NCI-H69 (cell line): Measurements from ENCODE around the gene MCRIP1.
"Not testable (repeated sequence)": the region's sequence is repeated elsewhere in the genome, so short reads cannot be mapped to it uniquely, and the experiment has no call there.

Experiments used
- DNase-seq: peaks from one replicate; lab custom pipeline; 2025; lab: John Stamatoyannopoulos, UW

The MCRIP1 gene

DNA sequence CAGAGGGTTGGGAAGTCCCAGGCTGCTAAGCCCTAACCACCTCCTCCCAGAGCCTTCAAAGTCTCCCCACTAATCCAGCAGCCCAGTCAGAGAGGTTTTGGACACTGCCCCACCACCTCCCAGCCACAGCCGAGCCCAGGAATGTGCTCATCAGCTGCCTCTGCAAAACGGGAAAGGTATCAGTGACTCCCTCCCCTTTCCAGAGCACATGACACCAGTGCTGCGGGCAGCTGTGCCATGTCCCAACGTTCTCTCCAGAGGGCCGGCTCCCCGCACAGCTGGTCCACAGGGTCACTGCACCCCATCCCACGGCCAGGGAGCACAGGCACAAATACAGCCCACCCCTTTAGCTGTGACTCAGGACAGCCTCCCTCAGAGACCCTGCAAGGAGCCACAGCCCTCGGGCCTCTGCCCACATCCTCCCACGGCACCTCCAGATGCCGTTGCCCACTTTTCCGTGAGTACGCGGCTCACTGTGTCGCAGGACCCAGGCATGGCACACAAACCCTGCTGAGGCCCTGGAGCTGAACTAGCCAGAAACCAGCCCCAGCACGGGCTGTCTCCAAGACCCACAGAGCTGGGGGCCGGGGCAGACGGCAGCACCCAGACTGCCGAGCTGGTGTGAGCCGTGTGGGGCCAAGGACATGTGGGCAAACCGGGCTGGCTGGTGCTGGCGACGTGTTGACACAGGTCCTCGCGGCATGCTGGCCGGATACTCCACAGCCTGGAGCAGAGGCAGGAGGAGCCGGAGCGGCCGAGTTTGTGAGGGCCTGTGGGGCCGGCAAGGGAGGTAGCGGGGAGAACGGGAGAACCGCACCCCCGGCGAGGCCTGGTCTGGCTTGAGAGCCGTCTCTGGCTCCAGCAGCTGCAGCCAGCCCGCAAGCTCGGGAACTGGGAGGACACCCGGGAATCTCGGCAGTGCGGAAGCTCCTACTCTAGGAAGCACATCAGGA, 8.0 kb upstream of the MCRIP1 start:
- no peak for DNase-seq

DNA sequence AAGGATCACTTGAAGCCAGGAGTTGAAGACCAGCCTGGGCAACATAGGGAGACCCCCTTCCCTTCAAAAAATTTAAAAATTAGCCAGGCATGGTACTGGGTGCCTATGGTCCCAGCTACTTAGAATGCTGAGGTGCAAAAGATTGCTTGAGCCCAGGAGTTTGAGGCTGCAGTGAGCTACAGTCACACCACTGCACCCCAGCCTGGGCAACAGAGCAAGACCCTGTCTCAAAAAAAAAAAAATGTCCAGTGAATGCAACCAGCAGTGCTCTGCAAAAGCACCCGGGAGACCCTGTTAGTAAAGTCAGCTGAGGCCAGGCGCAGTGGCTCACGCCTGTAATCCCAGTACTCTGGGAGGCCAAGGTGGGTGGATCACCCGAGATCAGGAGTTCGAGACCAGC, 7.0 kb upstream of the MCRIP1 start:
- DNase-seq: not testable (repeated sequence)

DNA sequence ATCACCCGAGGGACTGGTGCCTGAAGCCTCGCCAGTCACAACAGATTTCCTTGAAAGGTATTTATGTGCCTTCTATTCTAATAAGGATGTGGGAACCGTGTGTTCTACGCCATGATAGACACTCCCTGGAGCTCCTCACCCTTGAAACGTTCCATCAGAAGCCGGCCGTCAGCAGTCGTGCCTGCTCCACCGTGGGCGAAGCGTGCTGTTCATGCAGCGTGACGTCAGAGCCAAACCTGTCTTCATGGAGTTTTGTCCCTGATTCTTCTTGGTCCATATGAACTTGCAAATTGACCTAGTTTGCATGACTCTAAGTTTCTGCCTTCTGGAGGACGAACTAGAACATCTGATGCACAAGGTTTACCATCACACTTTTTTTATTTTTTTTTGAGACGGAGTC, 6.2 kb upstream of the MCRIP1 start:
- no peak for DNase-seq

DNA sequence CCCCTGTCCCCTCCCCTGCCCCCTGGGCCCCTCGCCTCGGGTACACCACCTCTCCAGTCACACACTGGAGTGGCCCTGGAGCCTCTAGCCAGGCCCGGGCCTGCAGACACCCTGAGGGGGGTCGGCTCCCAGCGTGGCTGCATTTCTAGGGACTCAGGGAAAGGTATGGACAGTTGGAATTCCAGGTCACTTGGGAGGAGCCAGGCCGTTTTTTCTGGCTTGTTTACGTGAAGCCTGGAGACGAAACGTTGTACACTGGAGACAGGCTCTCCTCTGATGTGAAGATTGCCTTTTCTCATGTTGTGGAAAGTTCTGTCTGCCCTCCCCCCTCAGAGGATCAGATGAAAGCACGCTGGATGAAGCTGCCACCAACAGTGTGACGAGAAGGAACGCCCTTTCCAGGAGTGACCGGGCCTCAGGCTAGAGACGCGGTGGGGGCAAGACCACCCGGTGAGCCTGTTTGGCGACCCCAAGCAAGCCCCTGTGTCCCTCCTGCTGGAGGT, 5.7 kb upstream of the MCRIP1 start:
- no peak for DNase-seq

DNA sequence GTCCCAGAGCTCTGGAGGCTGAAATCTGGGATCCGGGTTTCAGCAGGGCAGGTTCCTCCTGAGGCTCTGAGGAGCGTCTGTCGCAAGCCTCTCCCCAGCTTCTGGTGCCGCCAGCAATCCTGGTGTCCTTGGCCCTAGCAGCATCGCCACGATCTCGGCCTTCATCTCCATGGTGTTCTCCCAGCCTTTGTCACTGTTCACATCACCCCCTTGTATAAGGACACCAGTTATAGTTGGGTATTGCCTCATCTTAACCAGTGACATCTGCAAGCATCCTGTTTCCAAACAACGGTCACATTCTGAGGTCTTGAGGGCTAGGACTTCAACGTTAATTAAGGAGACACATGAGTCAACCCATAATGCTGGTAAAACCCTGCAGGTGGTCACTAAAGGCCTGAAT, 4.5 kb upstream of the MCRIP1 start:
- no peak for DNase-seq

DNA sequence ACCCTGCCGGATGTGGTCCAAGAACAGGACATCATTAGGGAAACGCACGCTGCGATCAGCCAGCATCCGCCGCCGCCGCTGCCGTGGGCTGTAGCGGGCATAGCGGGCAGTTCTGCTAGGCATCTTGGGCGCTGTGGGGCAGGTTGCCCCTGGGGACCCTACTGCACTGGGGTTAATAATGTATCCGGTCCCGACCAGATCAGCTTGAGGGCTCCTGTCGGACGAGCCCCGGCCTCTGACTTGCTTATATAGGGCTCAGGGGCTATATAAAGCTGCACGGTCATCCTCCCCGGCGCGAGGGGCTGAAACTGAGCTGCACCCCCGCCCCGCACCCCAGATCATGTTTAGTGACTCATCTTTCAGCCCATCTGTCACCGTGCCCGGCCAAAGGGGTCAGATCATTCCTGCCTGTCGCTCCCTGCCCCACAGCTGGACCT, 1.8 kb upstream of the MCRIP1 start, which contains the start of gene PPP1R27:
TSS of gene PPP1R27 (minus strand) at position 220 of the 437 bp plus-strand sequence. CDS start at position 123, 97 bp downstream.
- DNase-seq: no peak

DNA sequence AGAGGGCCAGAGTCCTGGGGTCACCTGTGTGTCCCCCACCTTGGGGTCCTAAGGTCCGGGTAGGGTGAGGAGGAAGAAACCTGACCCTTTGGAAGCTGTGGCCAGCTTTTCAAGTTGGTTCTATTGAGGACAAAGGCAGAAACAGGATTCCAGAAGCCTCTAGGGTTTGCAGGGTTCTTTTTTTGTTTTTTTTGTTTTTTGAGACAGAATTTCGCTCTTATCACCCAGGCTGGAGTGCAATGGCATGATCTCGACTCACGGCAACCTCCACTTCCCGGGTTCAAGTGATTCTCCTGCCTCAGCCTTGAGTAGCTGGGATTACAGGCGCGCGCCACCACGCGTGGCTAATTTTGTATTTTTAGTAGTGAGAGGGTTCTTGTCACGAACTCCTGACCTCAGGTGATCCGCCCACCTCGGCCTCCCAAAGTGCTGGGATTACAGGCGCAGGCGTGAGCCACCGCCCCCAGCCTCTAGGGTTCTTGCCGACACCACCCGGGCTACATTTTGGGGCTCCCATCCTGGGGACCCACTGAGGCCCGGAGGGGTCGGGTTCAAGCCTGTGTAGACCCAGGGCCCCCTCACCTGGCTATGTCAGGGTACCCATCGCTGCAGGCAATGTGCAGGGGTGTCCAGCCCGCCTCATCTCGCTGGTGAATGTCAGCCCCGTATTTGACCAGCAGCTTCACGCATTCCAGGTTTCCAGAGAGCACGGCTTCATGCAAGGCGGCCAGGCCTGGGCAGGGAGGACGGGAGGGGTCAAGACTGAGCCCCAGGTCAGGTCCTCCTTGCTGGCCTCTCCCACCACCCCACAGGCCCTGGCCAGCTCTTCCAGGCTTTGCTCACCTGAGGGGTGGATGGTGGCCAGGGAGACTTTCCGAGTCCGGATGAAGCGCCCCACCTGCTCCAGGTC, 1.1 kb upstream of the MCRIP1 start:
- no peak for DNase-seq

DNA sequence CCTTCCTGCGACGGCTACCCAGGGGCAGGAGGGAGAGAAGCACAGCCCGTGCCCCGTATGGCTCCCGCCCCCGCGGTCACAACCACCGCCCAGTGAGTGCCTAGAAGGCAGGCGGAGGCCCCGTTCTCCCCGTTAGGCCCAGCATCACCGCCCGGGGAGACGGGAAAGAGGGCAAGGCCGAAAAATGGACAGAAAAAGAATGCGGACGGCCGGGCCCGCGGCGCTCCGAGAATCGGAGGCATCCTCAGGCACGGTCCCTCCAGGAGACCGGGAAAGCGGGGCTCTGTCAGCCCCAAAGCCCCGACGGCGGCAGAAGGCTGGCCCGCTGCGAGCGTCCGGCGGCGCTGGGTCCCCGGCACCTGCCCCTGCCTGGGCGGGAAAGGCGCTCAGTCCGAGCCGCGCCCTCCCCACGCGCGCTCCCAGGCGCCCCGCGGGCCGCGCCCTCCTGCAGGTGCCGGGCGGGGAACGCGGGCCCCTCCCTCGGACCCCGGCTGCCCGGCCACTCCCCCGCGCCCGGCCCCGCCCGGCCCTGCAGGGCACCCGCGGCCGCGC, 407 bp downstream of the MCRIP1 start:
- DNase-seq: peak; percentile 77

DNA sequence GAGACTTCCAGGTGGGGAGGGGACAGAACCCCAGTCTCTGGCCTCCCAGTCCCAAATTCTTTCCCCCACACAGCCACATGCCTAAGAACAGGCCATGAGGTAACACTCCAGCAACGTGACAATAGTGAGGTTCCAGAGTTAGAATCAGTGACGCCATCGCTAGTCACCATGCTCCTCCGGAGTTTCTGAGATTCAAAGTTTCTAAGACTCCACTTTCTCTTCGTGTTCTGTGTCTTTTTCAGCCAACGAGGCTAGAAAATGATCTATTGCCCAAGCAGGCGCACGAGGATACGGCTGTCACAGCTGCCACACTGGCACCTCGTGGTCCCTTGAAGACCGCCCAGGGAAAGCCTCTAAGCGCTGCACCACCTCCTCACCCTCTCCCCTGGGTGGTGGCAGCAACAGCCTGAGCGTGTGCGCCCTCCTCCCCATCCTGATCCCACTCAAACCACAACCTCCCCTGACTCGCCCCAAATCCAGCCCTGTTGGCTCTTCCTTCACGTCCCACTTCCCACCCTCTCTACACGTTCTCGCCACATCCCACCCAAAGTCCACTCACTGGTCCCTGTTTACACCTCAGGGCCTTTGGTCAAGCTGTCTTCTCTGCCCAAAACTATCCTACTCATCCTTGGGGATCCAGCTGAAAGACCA, 1.0 kb downstream of the MCRIP1 start:
- DNase-seq: peak; percentile 46

DNA sequence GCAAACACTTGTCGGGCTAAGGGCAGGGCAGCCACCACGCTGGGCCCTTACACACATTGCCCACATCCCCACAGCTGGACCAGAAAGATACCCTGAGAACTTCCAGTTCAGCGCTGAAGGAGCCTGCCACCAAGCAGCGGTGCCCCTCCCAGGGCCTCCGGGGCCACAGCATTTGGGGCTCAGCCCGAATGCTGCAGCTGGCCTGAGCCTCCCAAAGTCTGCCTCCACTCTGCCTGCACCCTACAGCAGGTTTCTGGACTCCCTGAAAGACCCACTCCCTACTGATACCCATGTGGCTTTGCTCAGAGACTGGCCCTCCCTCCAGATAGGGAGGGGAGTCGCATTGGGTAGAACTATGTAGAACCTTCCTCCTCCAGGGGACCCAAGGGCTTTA, 1.5 kb downstream of the MCRIP1 start:
- no peak for DNase-seq

DNA sequence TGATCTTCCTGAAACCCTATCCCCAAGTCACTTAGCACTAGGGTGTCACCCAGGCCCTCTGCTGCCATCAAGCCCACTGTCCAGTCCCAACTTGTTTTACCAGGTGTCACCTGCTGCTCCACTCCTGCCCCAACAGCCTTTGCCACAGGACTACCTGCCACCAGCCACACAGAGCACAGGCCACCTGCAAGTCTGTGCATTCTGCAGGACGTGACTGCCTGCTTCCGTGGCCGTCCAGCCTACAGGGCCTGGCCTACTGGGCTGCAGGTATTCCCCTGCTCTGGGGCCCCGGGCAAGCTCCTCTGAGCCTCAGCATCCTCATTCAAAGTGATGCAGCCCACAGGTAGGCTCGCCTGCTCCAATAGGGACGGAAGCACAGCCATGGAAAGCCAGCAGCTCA, 3.2 kb downstream of the MCRIP1 start:
- DNase-seq: no peak

DNA sequence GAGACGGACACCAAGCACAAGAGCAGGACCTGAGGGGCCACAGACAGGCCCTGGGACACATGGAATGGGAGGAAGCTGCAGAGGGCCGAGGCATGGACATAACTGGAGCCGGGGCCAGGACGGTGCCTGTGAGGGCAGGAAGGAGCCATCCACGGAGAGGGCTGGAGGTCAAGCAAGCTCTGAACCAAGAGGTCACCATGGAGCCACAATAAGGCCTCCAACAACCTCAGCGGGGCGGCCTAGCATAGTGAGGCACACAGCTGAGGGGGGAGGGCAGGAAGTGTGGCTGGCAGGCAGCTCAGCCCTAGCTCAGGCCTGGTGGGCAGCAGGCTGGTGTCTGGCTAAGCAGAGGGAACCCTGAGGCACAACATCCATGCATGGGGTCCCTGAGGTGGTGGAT, 4.4 kb downstream of the MCRIP1 start:
- DNase-seq: no peak

DNA sequence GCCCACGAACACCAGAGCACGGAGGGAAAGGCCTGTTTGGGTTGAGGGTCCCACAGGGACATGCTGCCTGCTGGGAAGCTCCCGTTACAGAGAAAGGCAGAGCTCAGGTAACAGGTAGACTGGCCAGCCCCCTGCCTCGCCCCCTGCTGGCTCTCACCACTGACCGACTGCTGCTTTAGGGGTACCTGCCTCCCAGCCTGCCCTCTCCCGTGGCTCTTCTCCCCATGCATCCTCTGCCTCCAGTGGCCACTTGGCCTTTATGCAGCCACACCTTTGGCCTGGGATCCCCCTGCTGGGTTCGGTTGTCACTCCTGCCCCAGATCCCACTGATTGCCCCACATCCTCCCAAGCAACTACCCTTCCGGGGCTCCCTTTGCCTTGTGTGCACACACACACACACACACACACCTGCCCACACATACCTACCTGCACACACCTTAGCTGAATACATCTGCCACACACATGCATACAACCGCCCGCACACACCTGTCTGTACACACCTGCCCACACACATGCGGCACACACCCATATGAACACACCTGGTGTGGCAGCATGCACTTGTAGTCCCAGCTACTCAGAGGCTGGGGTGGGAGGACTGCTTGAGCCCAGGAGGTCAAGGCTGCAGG, 7.1 kb downstream of the MCRIP1 start:
- no peak for DNase-seq

DNA sequence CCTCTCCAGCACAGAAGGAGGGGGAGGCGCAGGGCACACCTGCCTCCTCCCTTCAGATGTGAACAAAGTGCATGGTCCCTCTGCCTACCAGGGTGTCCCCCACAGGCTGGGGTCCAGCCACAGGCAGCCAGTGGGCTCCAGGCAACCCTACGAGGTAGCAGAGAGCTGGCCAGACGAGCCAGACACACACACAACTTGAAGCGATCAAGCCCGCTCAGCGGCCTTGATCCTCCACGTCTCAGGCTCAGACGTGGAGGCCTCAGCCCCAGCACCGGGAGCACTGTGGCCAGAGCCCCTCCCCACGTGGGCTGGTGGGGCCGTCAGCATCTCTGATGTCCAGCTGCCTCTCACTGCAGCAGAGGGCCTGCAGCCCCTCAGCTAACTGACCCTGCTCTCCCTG, 8.5 kb downstream of the MCRIP1 start:
- DNase-seq: no peak

DNA sequence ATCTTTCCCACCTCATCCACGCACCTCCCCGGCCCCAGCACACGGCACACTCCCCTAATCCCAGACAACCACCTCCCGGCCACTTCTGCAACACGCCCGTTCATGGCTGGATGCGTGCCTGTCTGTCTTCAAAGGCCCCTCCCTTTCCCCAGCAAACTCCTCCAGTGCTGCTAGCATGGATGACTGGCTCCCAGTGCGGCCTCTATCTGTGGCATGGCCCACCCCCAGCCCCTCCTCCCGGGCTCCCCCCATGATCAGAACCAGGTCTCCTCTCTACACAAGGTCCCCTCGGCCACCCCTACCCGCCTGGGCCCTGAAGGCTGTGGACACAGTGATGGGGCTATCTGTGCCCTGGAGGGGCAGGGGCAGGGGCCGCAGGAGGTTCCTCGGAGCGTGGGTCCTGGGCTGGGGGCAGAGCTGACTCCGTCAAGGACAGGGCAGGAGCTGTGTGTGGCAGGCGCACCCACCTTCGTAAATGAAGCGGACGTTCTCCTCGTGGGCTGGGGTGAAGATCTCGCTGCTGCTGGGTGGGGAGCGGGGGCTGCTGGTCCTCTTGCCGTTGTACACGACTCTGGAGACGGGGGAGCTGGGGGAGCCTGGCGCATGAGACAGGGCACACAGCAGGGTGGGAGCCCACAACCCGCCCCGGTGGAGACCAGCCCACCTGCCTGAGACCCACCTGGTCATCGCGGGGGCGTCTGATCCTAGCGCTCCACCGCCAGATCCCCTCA, 9.1 kb downstream of the MCRIP1 start:
- no peak for DNase-seq

DNA sequence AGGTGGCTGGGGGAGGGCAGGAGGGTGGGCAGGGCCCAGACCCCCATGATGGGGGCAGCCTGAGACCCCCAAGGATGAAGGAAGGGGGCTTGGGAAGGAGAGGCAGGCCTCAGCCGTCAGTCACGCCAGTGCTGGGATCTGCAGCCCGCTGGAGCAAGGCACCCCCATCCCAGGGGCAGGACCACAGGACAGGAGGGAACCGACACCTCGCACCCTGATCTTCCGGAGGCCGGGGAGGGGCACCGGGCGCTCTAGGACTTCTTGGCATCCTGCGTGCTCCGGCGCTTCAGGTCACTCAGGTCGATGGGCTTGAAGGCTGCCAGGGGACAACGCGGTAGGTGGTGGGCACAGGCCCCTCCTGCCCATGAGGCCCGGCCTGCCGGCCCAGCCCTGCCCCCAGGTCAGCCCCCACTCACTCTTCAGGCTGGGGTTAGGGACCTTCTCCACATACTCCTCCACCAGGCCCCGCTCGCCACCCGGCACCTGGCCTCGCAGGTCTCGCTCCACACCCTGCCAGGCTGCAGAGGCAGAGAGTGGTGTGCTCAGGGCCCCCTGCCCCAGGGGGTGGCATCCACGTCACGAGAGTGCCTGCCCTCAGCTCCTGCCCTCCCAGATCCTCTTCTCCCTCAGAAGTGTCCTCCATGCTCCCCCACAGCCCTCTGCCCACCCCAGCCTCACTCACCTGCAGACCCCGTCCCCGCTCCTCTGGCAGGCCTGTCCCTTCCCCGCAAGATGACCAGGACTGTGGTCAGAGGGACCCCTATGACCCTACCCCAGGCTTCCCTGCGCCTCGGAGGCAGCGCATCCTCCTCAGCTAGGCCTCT, 9.9 kb downstream of the MCRIP1 start:
- DNase-seq: no peak

DNA sequence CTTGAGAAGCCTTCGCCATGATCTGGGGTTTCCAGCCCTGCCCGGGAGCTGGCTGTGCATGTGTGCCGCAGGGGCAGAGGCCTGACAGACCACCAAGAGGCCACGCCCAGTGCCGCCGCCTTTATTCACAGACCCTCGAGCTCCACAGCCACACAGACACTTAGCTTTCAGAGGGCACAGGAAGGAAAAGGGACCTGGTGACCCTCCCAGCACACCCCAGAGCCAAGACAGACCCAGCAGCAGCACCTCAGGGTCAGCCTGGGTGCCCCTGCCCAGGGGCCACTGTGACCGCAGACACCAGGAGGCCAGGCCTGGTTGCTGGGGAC, 10.8 kb downstream of the MCRIP1 start:
- DNase-seq: no peak

DNA sequence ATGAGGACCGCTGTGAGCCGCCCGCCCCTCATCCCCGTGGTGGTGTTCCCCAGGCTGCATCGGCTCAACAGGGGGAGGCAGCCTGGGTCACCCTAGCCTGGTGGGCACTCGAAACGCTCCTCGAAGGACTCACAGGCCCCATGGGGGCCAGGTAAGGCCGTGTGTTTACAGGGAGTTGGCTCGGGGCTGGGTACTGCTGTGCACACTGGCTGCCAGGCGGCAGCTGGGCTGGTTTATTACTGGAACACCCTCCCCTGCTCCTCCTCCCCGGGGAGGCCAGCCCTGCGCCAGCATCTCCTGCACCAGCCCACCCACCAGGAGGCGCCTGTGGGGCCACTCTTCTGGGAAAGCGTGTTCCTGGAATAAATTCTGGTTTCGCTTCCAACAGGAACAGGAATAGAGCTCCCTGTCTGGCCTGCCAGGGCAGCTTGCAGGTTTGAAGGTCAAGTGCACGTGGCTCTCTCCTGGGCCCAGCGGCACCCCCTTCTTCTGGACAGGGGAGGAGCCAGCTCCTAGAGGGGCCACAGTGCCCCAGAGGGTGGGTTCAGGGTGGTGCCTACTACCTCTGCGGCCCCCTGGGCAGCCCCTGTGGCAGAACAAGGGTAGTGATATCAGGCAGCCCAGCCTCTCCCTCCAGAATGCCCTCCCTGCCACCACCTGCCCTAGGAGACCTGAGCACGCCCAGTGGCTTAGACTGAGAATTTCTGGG, 11.3 kb downstream of the MCRIP1 start:
- peak; percentile 90 for DNase-seq

DNA sequence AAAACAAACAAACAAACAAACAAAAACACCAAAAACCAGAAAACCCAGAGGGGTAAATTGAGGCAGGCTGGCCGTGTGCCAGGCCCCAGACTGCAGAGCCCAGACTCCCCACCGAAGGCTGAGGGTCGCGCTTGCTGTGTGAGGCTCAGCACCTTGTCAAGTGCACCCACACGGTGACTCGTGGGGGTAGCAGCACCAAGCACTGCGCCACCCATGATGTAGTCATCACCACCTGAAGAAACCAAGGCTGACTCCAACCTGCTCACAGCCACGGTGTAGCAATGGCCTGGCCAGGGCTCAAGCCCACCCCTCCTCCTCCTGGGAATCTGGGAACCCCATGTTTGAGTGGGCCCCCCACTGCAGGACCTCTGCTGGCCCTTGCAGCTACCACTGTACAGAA, 11.9 kb downstream of the MCRIP1 start:
- DNase-seq: no peak
